Activated T-helper 17 cell treated with anti-CD3 and anti-CD28 coated beads, Interleukin-2, amount 50 U/mL, for 72 hours (primary cell): ENCODE results near the gene KDM4D. TPM values are rescaled to one million over a fixed set of nuclear protein-coding genes. Genes with fewer than 3 reads are reported as not detected.
"Not testable (repeated sequence)": the region's sequence is repeated elsewhere in the genome, so short reads cannot be mapped to it uniquely, and the experiment has no call there.

Source experiments
- ATAC-seq: fragments of 150-1000 bp; cut with Tn5 transposase; replicated peaks from 2 replicates; pipeline ENCODE4 v1.10.0; 2021; ENCODE audit warnings: mild to moderate bottlenecking, moderate library complexity
- H3K27ac Mint-ChIP-seq: one replicate; pipeline ENCODE4 v1.8.0; 2022; ENCODE audit warnings: mixed read lengths
- H3K27me3 Mint-ChIP-seq: one replicate; pipeline ENCODE4 v1.8.0; 2022; ENCODE audit warnings: mixed read lengths
- H3K36me3 Mint-ChIP-seq: one replicate; pipeline ENCODE4 v1.8.0; 2022; ENCODE audit warnings: low read depth, mild to moderate bottlenecking, mixed read lengths
- H3K4me1 Mint-ChIP-seq: one replicate; pipeline ENCODE4 v1.8.0; 2022; ENCODE audit warnings: mixed read lengths
- H3K4me3 Mint-ChIP-seq: one replicate; pipeline ENCODE4 v1.8.0; 2022; ENCODE audit warnings: mild to moderate bottlenecking, mixed read lengths
- H3K9me3 Mint-ChIP-seq: one replicate; pipeline ENCODE4 v1.8.0; 2022; ENCODE audit warnings: mixed read lengths
- total RNA-seq, 2 donors: library from RNA; stranded (reverse); gene quantifications; one replicate each; pipeline ENCODE4 v1.2.3, GENCODE V29; 2022

Gene KDM4D
- total RNA-seq = 1 to 10 TPM in 1 of 2 donors, under 1 TPM in 1; 0.91 to 1.0 TPM

DNA sequence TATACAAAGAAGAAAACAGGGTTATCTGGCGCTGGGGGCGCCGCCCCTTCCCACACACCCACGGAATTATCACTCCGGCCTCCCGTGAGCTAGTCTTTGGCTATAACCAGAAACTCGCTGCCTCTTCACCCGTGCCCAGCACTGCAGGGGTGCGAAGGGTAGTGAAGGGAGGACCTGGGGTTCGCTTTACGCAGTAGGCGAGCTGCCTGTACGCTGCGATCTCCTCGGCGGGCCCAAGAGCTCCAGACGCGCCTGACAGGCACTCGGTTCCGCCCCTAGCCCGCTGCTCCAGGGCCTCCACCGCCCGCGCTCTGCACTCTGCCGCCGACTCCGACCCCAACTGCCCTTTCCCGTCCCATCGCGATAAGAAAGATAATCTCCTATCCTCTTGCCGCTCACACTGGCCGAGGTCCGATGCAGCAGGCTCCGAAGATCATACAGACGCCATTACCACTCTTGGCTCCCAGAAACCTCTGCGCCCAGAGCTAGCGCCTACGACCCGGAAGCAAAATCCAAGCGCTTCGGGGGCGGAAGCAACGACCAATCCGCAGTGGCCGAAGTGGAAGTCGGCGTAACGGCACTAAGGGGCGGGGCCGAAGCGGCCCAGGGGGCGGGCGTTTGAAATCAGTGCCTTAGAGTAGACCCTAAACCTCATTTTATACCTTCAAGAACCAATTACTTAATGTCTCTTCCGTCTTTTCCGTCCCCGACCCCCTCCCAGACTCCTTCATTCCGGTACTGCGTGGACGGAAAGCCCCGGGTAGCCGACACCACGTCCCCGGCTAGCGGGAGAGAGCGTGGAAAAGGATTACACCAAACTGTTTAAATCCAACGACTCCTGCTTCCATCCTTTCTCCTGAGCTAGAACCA lies at the start of gene KDM4D, which contains the start of gene CWC15:
TSS of gene KDM4D (plus strand) at position 611 of the 870 bp plus-strand sequence. CDS start 23,664 bp downstream, outside the sequence.
TSS of gene CWC15 (minus strand) at position 458 of the 870 bp plus-strand sequence. CDS start 1,371 bp downstream, outside the sequence.
- peaks cover 54% of the 10 kb centered on the region for H3K36me3 Mint-ChIP-seq
- ATAC-seq = peak; percentile 100
- no peaks in the 10 kb centered on the region for H3K27me3 Mint-ChIP-seq
- H3K27ac Mint-ChIP-seq = peak within 1 kb of the TSS; percentile 97
- H3K4me1 Mint-ChIP-seq = peaks cover 14% of the 10 kb centered on the region
- no peaks in the 10 kb centered on the region for H3K9me3 Mint-ChIP-seq
- peak within 1 kb of the TSS; percentile 94 for H3K4me3 Mint-ChIP-seq

DNA sequence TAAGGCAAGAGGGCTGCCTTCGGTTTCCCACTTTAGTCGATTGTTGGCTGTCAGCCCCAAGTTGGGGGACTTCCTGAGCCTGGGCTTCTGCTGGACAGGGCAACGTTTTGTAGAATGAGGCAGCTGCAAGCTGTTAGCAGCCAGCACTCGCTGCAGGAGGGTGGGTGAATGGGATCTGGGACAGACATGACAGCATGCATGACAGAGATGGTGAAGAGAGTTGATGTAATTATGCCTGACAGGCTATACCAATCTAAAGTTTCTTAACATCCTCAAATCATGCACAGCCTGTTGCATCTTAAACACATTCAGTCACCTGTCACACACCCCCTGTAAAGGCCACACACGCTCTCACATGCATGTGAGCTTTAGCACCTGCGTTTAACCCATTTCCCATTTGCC lies 49.3 kb upstream of the KDM4D start:
- Mint-ChIP-seq H3K4me1 (peaks cover 25% of the 10 kb centered on the region), H3K27ac (peak overlapping the region; percentile 84), H3K27me3 (no peaks in the 10 kb centered on the region), H3K9me3 (peaks cover 5% of the 10 kb centered on the region), H3K4me3 (peak overlapping the region; percentile 49), H3K36me3 (no peaks in the 10 kb centered on the region)
- peak; percentile 7 for ATAC-seq

DNA sequence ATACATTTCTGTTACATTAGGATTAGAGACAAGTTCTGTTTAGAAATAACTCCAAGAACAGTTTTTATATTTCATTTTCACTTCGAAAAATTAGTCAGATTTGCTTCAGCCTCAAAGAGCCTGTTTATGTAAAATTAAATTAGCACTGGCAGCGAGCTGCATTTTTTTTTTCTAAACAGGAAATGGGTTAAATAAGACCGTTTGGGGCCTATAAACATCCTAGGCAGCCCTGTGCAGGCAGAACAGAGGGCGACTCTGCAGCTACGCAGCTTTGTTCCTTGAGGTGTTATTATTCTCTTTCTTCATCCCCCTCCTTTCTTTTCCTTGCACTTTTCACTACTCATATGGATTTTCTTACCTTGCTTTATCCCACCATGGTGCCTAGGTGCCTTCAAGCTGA lies 48.9 kb upstream of the KDM4D start:
- Mint-ChIP-seq H3K9me3 (peaks cover 5% of the 10 kb centered on the region), H3K27me3 (no peaks in the 10 kb centered on the region), H3K4me1 (peaks cover 25% of the 10 kb centered on the region), H3K4me3 (peak overlapping the region; percentile 49), H3K36me3 (no peaks in the 10 kb centered on the region), H3K27ac (peak overlapping the region; percentile 84)
- peak; percentile 59 for ATAC-seq

- Mint-ChIP-seq H3K27me3 (no peaks in the 10 kb centered on the region), H3K9me3 (peaks cover 5% of the 10 kb centered on the region), H3K4me3 (peak overlapping the region; percentile 49), H3K27ac (peak overlapping the region; percentile 84), H3K4me1 (peaks cover 25% of the 10 kb centered on the region), H3K36me3 (no peaks in the 10 kb centered on the region)
- peak; percentile 42 for ATAC-seq
Measured at GRCh38 chr11:94925422-94926270, 47.9 kb upstream of the KDM4D start.

- Mint-ChIP-seq H3K36me3 (no peaks in the 10 kb centered on the region), H3K4me1 (peaks cover 25% of the 10 kb centered on the region), H3K27ac (peak overlapping the region; percentile 84), H3K9me3 (peaks cover 5% of the 10 kb centered on the region), H3K27me3 (no peaks in the 10 kb centered on the region), H3K4me3 (peak overlapping the region; percentile 49)
- ATAC-seq = peak; percentile 3
Measured at GRCh38 chr11:94926271-94926625, 47.3 kb upstream of the KDM4D start.

GRCh38 chr11:94926698-94927237 lies 46.7 kb upstream of the KDM4D start:
- peaks cover 25% of the 10 kb centered on the region for H3K4me1 Mint-ChIP-seq
- peaks cover 5% of the 10 kb centered on the region for H3K9me3 Mint-ChIP-seq
- no peaks in the 10 kb centered on the region for H3K36me3 Mint-ChIP-seq
- H3K27me3 Mint-ChIP-seq = no peaks in the 10 kb centered on the region
- ATAC-seq = no peak
- no peak overlapping the region for H3K27ac Mint-ChIP-seq
- no peak overlapping the region for H3K4me3 Mint-ChIP-seq

DNA sequence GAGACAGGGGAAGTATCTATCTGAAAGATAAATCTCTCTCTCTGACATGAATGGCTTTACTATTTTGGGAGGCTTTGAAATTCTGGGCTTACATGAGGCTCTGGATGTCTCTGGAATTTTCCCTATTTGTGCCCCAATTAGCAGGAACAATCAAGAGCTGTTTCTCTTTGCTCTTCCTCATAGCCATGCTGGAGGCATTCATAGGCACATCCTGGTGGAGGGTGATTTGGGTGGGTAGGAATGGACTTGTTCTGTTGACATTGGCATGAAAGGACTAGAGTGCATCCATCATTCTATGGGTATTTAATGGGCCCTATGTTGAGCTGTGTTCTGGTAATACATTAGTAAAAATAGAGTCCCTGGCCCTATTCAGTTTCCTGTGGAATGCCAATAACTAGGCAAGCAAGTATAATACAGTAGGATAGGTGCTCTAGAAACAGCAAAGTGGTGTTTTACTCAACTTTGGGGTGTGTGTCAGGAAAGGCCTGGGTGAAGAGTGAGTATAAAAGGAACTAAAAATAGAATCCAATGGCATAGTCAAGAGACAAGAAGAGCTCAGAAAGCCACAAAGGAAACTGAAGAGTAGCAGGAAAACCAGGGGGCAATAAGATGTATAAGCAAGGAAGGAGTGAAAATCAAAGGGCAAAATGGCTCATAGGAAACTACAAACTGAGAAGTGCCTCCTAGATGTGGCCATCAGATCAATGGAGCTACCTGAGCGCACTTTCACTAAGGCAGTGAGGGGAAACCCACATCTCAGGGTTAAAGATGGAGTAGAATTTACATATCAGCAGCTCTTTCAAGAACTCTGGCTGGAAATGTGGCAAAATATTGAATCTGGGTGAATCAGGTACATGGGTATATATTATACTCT lies 45.2 kb upstream of the KDM4D start:
- H3K36me3 Mint-ChIP-seq = no peaks in the 10 kb centered on the region
- no peak overlapping the region for H3K27ac Mint-ChIP-seq
- no peak overlapping the region for H3K4me3 Mint-ChIP-seq
- peaks cover 5% of the 10 kb centered on the region for H3K9me3 Mint-ChIP-seq
- H3K4me1 Mint-ChIP-seq = peaks cover 25% of the 10 kb centered on the region
- ATAC-seq = no peak
- H3K27me3 Mint-ChIP-seq = no peaks in the 10 kb centered on the region

GRCh38 chr11:94932072-94932471 lies 41.4 kb upstream of the KDM4D start:
- H3K4me1 Mint-ChIP-seq = peaks cover 20% of the 10 kb centered on the region
- not testable (repeated sequence) for H3K4me3 Mint-ChIP-seq, H3K36me3 Mint-ChIP-seq, H3K9me3 Mint-ChIP-seq, ATAC-seq, H3K27me3 Mint-ChIP-seq, H3K27ac Mint-ChIP-seq

GRCh38 chr11:94932503-94932902 lies 41.0 kb upstream of the KDM4D start:
- H3K9me3 Mint-ChIP-seq = no peaks in the 10 kb centered on the region
- ATAC-seq = no peak
- no peaks in the 10 kb centered on the region for H3K27me3 Mint-ChIP-seq
- H3K36me3 Mint-ChIP-seq = no peaks in the 10 kb centered on the region
- no peak overlapping the region for H3K27ac Mint-ChIP-seq
- peaks cover 20% of the 10 kb centered on the region for H3K4me1 Mint-ChIP-seq
- no peak overlapping the region for H3K4me3 Mint-ChIP-seq

GRCh38 chr11:94933223-94934130 lies 40.0 kb upstream of the KDM4D start:
- ATAC-seq = no peak
- peaks cover 16% of the 10 kb centered on the region for H3K4me1 Mint-ChIP-seq
- no peaks in the 10 kb centered on the region for H3K27me3 Mint-ChIP-seq
- no peaks in the 10 kb centered on the region for H3K9me3 Mint-ChIP-seq
- peak overlapping the region; percentile 42 for H3K27ac Mint-ChIP-seq
- H3K4me3 Mint-ChIP-seq = peak overlapping the region; percentile 26
- H3K36me3 Mint-ChIP-seq = no peaks in the 10 kb centered on the region

GRCh38 chr11:94934362-94934761 lies 39.1 kb upstream of the KDM4D start:
- no peaks in the 10 kb centered on the region for H3K36me3 Mint-ChIP-seq

GRCh38 chr11:94934846-94935245 lies 38.7 kb upstream of the KDM4D start:
- Mint-ChIP-seq H3K4me3 (peak overlapping the region; percentile 26), H3K27me3 (no peaks in the 10 kb centered on the region), H3K27ac (no peak overlapping the region), H3K9me3 (no peaks in the 10 kb centered on the region), H3K36me3 (no peaks in the 10 kb centered on the region), H3K4me1 (peaks cover 16% of the 10 kb centered on the region)
- ATAC-seq = no peak

More at GRCh38 chr11:94934362-94934761, 39.1 kb upstream of the KDM4D start:
- H3K4me1 Mint-ChIP-seq = peaks cover 16% of the 10 kb centered on the region
- peak overlapping the region; percentile 26 for H3K4me3 Mint-ChIP-seq
- H3K27me3 Mint-ChIP-seq = no peaks in the 10 kb centered on the region
- peak overlapping the region; percentile 42 for H3K27ac Mint-ChIP-seq
- peak; percentile 48 for ATAC-seq
- no peaks in the 10 kb centered on the region for H3K9me3 Mint-ChIP-seq
